HG03097 (cell line): ENCODE data around the gene VGLL4.
"Not testable (repeated sequence)": the region's sequence is repeated elsewhere in the genome, so short reads cannot be mapped to it uniquely, and the experiment has no call there.

ENCODE experiments used
- ATAC-seq: cut with Tn5 transposase; IDR thresholded peaks from one replicate; pipeline ENCODE4 v1.9.1; 2021; ENCODE audit not compliant: unreplicated experiment, low FRiP score

The VGLL4 gene

GRCh38 chr3:11536936-11537612, 106.6 kb downstream of the VGLL4 start:
- no peak for ATAC-seq

- ATAC-seq, result no peak
These were observed 107.4 kb downstream of the VGLL4 start for GRCh38 chr3:11536132-11536935.

- no peak for ATAC-seq
These were observed 108.3 kb downstream of the VGLL4 start for GRCh38 chr3:11535243-11535960.

GRCh38 chr3:11534793-11535101, 109.0 kb downstream of the VGLL4 start:
- ATAC-seq, result no peak

GRCh38 chr3:11534011-11534792, 109.5 kb downstream of the VGLL4 start:
- ATAC-seq, result no peak

GRCh38 chr3:11532931-11533391, 110.8 kb downstream of the VGLL4 start:
- ATAC-seq, result no peak

- ATAC-seq, result no peak
These were observed 113.5 kb downstream of the VGLL4 start for GRCh38 chr3:11530153-11530721.

GRCh38 chr3:11529281-11529680, 114.4 kb downstream of the VGLL4 start:
- no peak for ATAC-seq

- not testable (repeated sequence) for ATAC-seq
These were observed 117.6 kb downstream of the VGLL4 start for GRCh38 chr3:11526121-11526520.

GRCh38 chr3:11523572-11524101, 120.1 kb downstream of the VGLL4 start:
- ATAC-seq, result no peak

- no peak for ATAC-seq
These were observed 120.7 kb downstream of the VGLL4 start for GRCh38 chr3:11522953-11523571.

- no peak for ATAC-seq
These were observed 121.4 kb downstream of the VGLL4 start for GRCh38 chr3:11522398-11522715.

- no peak for ATAC-seq
These were observed 122.5 kb downstream of the VGLL4 start for GRCh38 chr3:11521167-11521566.

- no peak for ATAC-seq
These were observed 126.1 kb downstream of the VGLL4 start for GRCh38 chr3:11517601-11518000.

- no peak for ATAC-seq
These were observed 129.4 kb downstream of the VGLL4 start for GRCh38 chr3:11514191-11514821.

GRCh38 chr3:11513817-11514135, 129.9 kb downstream of the VGLL4 start:
- ATAC-seq, result no peak

GRCh38 chr3:11513125-11513816, 130.4 kb downstream of the VGLL4 start:
- ATAC-seq, result not testable (repeated sequence)

- ATAC-seq, result not testable (repeated sequence)
These were observed 132.1 kb downstream of the VGLL4 start for GRCh38 chr3:11511606-11512005.

- no peak for ATAC-seq
These were observed 133.4 kb downstream of the VGLL4 start for GRCh38 chr3:11510356-11510755.
